Measurements from ENCODE around the gene RENBP. TPM values are rescaled to one million over a fixed set of nuclear protein-coding genes. Genes with fewer than 3 reads are reported as not detected.

Gene RENBP
- total RNA-seq, 1 donor = 6.5 TPM

DNA sequence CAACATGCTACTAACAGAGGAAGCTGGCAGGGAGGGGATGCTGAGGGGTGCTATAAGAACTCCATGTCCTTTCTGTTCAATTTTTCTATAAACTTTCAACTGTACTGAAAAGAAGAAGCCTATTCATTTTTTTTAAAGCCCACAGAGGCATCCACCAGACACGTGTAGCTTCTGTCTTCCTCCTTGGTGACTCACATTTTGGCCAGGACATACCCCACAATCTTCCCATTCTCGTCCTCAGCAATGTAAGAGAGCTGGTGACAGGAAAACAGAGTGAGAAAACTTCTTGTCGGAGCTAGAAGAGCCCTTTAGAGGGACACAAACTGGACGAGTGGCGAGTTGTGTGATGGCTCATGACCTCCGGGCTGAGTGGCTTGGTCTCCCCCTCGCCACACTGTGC is 10.7 kb downstream of the RENBP start:
- peak; percentile 85 for DNase-seq (ENCODE audit: insufficient read length, low spot score, missing footprints)
- no peaks in the 10 kb centered on the region for H3K9me3 ChIP-seq (ENCODE audit: low read depth, low read length)
- peaks cover 38% of the 10 kb centered on the region for H3K79me2 ChIP-seq (ENCODE audit: insufficient read depth, low read length)
- peaks cover 43% of the 10 kb centered on the region for H4K20me1 ChIP-seq (ENCODE audit: insufficient read depth, low read length)
- TF ChIP-seq, protein P1, sequence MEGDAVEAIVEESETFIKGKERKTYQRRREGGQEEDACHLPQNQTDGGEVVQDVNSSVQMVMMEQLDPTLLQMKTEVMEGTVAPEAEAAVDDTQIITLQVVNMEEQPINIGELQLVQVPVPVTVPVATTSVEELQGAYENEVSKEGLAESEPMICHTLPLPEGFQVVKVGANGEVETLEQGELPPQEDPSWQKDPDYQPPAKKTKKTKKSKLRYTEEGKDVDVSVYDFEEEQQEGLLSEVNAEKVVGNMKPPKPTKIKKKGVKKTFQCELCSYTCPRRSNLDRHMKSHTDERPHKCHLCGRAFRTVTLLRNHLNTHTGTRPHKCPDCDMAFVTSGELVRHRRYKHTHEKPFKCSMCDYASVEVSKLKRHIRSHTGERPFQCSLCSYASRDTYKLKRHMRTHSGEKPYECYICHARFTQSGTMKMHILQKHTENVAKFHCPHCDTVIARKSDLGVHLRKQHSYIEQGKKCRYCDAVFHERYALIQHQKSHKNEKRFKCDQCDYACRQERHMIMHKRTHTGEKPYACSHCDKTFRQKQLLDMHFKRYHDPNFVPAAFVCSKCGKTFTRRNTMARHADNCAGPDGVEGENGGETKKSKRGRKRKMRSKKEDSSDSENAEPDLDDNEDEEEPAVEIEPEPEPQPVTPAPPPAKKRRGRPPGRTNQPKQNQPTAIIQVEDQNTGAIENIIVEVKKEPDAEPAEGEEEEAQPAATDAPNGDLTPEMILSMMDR (IDR thresholded peaks at IDR 0.05; ENCODE audit: extremely low read depth, low read depth, low read length) = no peak
- peaks cover 22% of the 10 kb centered on the region for H3K36me3 ChIP-seq (ENCODE audit: insufficient read depth, low read length)
- peaks cover 7% of the 10 kb centered on the region for H3K4me1 ChIP-seq (ENCODE audit: insufficient read depth, low read length)
- peak overlapping the region; percentile 86 for H3K4me2 ChIP-seq (ENCODE audit: insufficient read depth, low read length)
- H2AFZ ChIP-seq (ENCODE audit: low read length) = no peak overlapping the region
- H3K4me3 ChIP-seq (ENCODE audit: insufficient read depth, low read length) = peak overlapping the region; percentile 82
- peak overlapping the region; percentile 48 for H3K27ac ChIP-seq (ENCODE audit: low read depth, low read length)
- H3K27me3 ChIP-seq (ENCODE audit: insufficient read depth, low read length) = no peaks in the 10 kb centered on the region

DNA sequence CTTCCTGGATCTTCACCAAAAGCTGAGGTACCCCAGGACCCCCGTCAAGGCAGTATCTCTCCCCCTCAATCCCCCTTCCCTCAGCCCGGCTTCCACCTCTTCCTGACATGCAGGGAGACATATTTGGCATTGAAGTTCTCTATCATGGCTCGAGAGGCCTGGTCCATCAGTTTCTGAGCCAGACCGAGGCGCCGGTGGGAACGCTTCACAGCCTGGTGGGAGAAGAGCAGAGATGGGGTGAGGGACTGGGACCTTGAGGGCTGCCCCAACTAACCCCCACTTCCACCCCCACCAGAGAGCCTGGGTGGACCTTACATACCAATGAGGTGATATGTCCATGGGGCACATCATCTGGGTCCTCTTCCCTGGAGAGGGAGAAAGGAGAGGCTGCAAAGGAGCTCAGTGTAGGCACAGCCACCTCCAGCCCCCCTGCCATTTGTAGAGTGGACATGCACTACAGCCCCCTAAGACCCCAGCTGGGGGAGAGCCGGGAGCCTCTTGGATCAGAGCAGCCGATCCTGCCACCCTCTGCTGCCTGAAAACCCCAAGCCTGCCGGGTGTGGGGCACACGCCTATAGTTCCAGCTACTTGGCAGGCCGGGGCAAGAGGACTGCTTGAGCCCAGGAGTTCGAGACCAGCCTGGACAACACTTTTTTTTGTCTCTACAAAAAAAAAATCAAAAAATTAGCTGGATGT is 12.1 kb downstream of the RENBP start:
- Histone ChIP-seq H3K4me2 (ENCODE audit: insufficient read depth, low read length) (no peak overlapping the region), H3K4me3 (ENCODE audit: insufficient read depth, low read length) (no peak overlapping the region), H3K27ac (ENCODE audit: low read depth, low read length) (no peak overlapping the region), H3K27me3 (ENCODE audit: insufficient read depth, low read length) (no peaks in the 10 kb centered on the region), H3K4me1 (ENCODE audit: insufficient read depth, low read length) (peaks cover 9% of the 10 kb centered on the region), H3K79me2 (ENCODE audit: insufficient read depth, low read length) (peaks cover 38% of the 10 kb centered on the region), H3K9me3 (ENCODE audit: low read depth, low read length) (no peaks in the 10 kb centered on the region), H3K36me3 (ENCODE audit: insufficient read depth, low read length) (peaks cover 22% of the 10 kb centered on the region), H4K20me1 (ENCODE audit: insufficient read depth, low read length) (peaks cover 43% of the 10 kb centered on the region), H2AFZ (ENCODE audit: low read length) (no peak overlapping the region)
- DNase-seq (ENCODE audit: insufficient read length, low spot score, missing footprints) = no peak
- TF ChIP-seq, protein P1 (IDR thresholded peaks at IDR 0.05; ENCODE audit: extremely low read depth, low read depth, low read length) = no peak

DNA sequence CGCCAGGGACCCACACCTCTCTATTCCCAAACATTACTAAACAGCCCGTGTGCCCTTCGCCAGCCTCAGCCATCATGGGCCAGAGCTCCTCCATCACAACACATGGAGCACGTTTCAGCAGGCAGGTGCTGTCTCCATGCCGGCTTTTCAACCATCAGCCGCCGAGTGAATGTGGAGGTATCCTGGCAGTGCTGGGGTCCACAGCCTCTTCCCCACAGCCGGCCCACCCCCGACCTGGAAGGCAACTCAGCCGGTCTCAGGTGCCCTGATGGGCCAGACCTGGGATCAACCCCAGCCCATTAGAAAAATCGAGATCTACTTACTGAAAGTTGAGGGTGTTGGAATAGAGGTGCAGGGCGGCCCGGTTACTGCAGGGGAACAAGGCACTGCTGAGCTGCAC is 12.7 kb downstream of the RENBP start:
- peaks cover 22% of the 10 kb centered on the region for H3K36me3 ChIP-seq (ENCODE audit: insufficient read depth, low read length)
- DNase-seq (ENCODE audit: insufficient read length, low spot score, missing footprints) = no peak
- no peak overlapping the region for H3K27ac ChIP-seq (ENCODE audit: low read depth, low read length)
- no peak overlapping the region for H3K4me2 ChIP-seq (ENCODE audit: insufficient read depth, low read length)
- peaks cover 9% of the 10 kb centered on the region for H3K4me1 ChIP-seq (ENCODE audit: insufficient read depth, low read length)
- no peak overlapping the region for H2AFZ ChIP-seq (ENCODE audit: low read length)
- H3K4me3 ChIP-seq (ENCODE audit: insufficient read depth, low read length) = no peak overlapping the region
- peaks cover 38% of the 10 kb centered on the region for H3K79me2 ChIP-seq (ENCODE audit: insufficient read depth, low read length)
- peaks cover 46% of the 10 kb centered on the region for H4K20me1 ChIP-seq (ENCODE audit: insufficient read depth, low read length)
- TF ChIP-seq, protein P1 (IDR thresholded peaks at IDR 0.05; ENCODE audit: extremely low read depth, low read depth, low read length) = no peak
- H3K9me3 ChIP-seq (ENCODE audit: low read depth, low read length) = no peaks in the 10 kb centered on the region
- no peaks in the 10 kb centered on the region for H3K27me3 ChIP-seq (ENCODE audit: insufficient read depth, low read length)

DNA sequence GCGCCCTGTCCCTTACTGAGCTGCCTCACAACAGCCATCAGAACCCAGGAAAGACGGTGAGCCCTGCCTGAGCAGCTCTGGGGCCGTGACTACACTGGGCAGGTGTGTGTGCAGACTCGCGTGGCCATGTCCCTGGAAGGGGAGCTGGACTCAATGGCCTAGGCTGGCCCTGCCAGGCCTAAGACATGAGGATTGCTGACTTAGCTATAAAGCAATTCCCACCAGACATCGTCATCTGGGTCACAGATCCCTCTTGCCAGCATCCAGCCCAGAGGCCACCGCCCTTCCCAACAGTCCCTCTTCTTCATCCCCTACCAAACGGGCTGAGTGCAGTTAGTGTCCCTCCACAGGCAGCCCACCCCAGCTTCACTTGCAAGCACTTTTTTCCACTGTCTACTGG is 13.3 kb downstream of the RENBP start:
- H3K36me3 ChIP-seq (ENCODE audit: insufficient read depth, low read length) = peaks cover 22% of the 10 kb centered on the region
- peaks cover 9% of the 10 kb centered on the region for H3K4me1 ChIP-seq (ENCODE audit: insufficient read depth, low read length)
- no peaks in the 10 kb centered on the region for H3K27me3 ChIP-seq (ENCODE audit: insufficient read depth, low read length)
- no peak overlapping the region for H2AFZ ChIP-seq (ENCODE audit: low read length)
- no peak overlapping the region for H3K27ac ChIP-seq (ENCODE audit: low read depth, low read length)
- peaks cover 46% of the 10 kb centered on the region for H4K20me1 ChIP-seq (ENCODE audit: insufficient read depth, low read length)
- H3K4me2 ChIP-seq (ENCODE audit: insufficient read depth, low read length) = no peak overlapping the region
- peaks cover 38% of the 10 kb centered on the region for H3K79me2 ChIP-seq (ENCODE audit: insufficient read depth, low read length)
- no peak for DNase-seq (ENCODE audit: insufficient read length, low spot score, missing footprints)
- H3K9me3 ChIP-seq (ENCODE audit: low read depth, low read length) = no peaks in the 10 kb centered on the region
- TF ChIP-seq, protein P1 (IDR thresholded peaks at IDR 0.05; ENCODE audit: extremely low read depth, low read depth, low read length) = no peak
- no peak overlapping the region for H3K4me3 ChIP-seq (ENCODE audit: insufficient read depth, low read length)
